EL (cell line): ENCODE measurements around the gene KLC4.
"Not testable (repeated sequence)": the region's sequence is repeated elsewhere in the genome, so short reads cannot be mapped to it uniquely, and the experiment has no call there.

ENCODE experiments used
- DNase-seq: peaks from one replicate; pipeline ENCODE4 v3.0.0-alpha.2; 2016

Gene KLC4

GRCh38 chr6:43037197-43037596 is 22.2 kb upstream of the KLC4 start:
- no peak for DNase-seq

GRCh38 chr6:43037706-43038105 is 21.7 kb upstream of the KLC4 start:
- DNase-seq = no peak

- no peak for DNase-seq
Measured at GRCh38 chr6:43038727-43039126, 20.7 kb upstream of the KLC4 start.

GRCh38 chr6:43040542-43041257 is 18.7 kb upstream of the KLC4 start:
- no peak for DNase-seq

GRCh38 chr6:43041475-43041874 is 18.0 kb upstream of the KLC4 start:
- not testable (repeated sequence) for DNase-seq

DNA sequence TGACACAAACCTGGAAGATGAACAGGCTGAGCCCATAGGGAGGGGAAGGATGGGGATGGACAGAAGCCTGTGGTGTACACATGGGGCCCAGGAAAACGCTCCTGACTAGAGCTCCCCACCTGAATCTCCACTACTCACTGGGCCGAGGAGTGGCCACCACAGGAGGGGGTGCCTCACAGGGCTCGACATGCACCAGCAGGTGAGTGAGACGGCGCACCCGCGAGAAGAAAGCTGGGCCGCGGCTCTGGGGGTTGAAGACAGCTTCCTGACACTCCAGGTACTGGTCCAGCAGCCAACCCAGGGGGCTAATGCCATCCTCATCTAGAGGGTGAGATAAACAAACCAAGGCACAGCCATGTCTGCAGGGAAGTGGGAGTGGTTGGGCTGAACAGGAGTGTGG is 16.1 kb upstream of the KLC4 start:
- no peak for DNase-seq

GRCh38 chr6:43045371-43045930 is 14.0 kb upstream of the KLC4 start:
- DNase-seq = no peak

- DNase-seq = no peak
Measured at GRCh38 chr6:43047998-43048397, 11.4 kb upstream of the KLC4 start.

- DNase-seq = no peak
Measured at GRCh38 chr6:43050981-43051380, 8.4 kb upstream of the KLC4 start.

DNA sequence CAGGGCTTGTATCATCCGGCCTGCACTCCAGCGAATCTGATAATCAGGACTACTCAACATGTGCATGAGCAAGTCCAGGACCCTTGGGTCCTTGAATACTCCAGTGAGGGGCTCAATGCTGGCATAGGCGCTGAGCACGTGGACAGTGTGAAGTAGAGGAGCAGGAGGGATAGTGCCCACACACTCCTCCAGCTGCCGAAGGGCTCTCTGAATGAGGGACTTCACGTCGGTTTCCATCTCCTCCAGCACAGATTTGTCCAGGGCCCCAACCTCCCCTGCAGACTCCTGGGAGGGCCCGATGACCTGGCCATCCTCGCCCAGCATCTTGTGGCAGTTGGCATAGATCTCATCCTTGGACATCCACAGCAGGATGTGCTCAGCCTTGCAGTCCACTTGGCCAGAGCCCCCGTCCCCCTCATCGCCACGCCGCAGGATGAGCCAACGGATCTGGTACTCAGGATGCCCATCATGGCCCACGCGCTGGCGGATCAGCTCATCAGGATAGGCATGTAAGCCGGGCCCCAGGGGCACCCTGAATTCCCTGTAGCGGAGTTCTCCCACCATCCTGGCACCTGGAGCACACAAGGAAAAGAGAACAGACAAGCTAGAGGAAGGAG is 7.1 kb upstream of the KLC4 start:
- DNase-seq = no peak

DNA sequence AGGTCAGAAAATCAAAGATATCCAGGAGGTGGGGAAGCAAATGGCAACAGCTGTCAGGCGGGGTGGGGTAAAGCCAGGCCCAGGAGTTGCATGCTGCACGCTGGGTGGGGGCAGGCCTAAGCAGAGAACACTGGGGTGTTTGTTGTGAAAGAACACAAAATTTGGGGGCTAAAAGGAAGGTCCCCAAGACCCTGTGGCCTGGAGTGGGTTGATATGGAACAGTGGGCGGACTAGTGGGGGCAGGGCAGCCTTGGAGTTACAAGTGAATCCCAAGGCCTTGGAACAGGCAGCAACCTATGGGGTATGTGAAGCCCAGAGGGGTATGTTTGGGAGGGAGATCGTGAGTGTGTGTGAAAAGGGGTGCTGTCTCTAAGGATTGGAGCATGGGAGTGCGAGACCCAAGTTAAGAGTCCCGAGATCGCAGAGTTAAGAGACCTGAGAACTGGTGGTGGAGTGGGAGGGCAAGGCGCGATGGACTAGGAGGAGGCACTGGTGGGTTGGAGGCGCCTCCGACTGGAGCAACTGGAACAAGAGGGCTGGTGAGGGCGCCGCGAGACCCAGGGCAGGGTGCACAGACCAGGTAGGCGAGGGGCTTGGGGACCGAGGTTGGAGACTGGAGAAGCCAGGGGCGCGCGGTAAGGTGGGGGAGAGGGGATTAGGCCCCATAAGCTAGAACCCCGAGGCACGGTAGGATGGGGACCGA is 6.4 kb upstream of the KLC4 start:
- DNase-seq = peak; percentile 28

GRCh38 chr6:43053545-43054205 is 5.8 kb upstream of the KLC4 start, which contains the start of gene CUL7:
TSS of gene CUL7 (minus strand) at chr6:43053851. CDS start at chr6:43052788, 1,063 bp downstream.
- peak; percentile 97 for DNase-seq

DNA sequence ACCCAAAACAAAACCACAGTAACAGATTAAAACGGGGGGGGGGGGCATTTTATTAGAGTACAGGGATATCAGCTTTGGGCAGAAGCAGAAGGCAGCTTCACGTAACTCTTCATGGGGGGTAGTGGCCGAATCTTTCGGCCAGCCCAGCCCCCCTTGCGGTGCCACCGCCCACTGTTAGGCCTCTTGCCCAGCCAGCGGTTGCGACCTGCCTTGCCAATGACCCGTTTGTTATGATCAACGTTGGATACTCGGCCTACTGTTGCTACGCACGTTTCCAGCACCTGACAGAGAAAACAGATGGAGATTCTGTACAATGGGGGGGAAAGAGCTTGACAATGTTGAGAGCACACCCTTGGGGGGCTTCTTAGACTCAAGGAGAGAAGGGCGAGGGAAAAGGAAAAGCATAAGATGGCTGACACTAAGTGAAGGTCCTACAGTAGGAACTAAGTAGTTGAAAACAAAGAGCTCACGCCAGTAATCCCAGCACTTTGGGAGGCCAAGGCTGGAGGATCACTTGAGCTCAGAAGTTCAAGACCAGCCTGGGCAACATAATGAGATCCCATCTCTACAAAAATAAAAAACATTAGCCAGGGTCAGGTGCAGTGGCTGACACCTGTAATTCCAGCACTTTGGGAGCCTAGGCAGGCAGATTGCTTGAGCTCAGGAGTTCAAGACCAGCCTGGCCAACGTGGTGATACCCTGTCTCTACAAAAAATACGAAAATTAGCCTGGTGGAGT is 5.1 kb upstream of the KLC4 start:
- DNase-seq = no peak

- no peak for DNase-seq
Measured at GRCh38 chr6:43055966-43056365, 3.5 kb upstream of the KLC4 start.

GRCh38 chr6:43058531-43058930 is 900 bp upstream of the KLC4 start:
- peak; percentile 23 for DNase-seq

GRCh38 chr6:43060034-43060754 is 763 bp downstream of the KLC4 start:
- no peak for DNase-seq

DNA sequence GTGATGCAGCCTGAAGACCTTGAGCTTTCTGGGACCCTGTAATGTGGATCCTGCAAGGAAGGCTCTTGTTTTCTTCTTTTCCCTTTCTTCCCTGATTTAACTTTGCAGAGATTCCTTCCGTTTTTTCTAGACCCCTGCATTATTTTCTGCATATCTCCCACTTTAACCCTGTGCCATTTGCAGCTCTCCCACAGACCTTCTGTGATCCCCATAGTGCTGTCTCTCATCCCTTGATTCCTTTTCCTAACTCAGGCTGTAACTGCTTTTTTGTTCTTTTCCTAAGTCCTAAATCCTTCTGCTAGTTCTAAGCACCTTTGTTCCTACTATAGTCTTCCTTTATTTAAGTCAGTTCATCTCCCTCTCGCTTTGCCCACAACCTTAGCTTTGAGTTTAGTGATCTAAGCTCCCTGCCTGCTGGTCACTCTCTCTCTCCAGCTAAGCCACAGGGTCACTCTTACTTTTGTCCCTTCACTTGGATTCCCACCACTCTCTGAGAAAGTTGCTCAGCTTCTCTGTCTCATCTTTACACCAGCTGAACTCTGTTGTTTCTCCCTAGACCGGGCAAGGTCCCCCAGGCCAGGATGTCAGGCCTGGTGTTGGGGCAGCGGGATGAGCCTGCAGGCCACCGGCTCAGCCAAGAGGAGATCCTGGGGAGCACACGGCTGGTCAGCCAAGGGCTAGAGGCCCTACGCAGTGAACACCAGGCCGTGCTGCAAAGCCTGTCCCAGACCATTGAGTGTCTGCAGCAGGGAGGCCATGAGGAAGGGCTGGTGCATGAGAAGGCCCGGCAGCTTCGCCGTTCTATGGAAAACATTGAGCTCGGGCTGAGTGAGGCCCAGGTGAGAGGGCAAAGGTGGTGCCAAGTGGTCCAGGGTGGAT is 1.6 kb downstream of the KLC4 start:
- no peak for DNase-seq

DNA sequence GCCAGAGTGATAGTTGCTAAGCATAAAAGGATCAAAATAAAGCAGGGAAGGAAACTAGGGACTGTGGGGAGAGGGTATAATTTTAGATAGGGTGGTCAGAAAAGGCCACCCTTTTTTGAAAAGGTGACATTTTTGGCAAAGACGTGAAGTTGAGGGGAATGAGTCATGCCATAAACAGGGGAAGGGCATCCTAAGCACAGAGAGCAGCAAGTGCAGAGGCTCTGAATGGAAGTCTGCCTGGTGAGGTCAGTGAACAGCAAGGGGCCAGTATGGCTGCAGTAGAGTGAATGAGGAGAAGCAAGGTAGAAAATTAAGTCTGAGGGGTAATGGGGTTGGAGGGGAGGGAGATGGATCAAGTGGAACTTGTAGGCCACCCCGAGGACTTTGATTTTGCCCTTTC is 2.4 kb downstream of the KLC4 start:
- peak; percentile 52 for DNase-seq

- DNase-seq = no peak
Measured at GRCh38 chr6:43062818-43063217, 3.4 kb downstream of the KLC4 start.

GRCh38 chr6:43070028-43070632 is 10.7 kb downstream of the KLC4 start:
- DNase-seq = peak; percentile 71
